Esophagus muscularis mucosa (tissue), 4 donors: ENCODE measurements around the gene TMPRSS2. TPM values are rescaled to one million over a fixed set of nuclear protein-coding genes. Genes with fewer than 3 reads are reported as not detected.

Experiments
- DNase-seq: peaks from one replicate; pipeline ENCODE4 v3.0.0-alpha.2; 2017; ENCODE audit errors: extremely low spot score
- H3K27ac ChIP-seq, 4 donors: fragments of 200-600 bp; sonication (generic); replicated peaks in 1 of 4; 1 replicate in 3 of 4; 2 replicates in 1 of 4; pipeline ENCODE4 v1.5.1; 2016 to 2019; ENCODE audit warnings: mild to moderate bottlenecking in 1 of 4
- H3K27me3 ChIP-seq, 4 donors: fragments of 200-600 bp; sonication (generic); one replicate each; pipeline versions ENCODE4 v1.5.1 to v1.6.0; 2016 to 2019
- H3K36me3 ChIP-seq, 4 donors: fragments of 200-600 bp; sonication (generic); one replicate each; pipeline ENCODE4 v1.5.1; 2016 to 2019
- H3K4me1 ChIP-seq, 4 donors: fragments of 200-600 bp; sonication (generic); one replicate each; pipeline ENCODE4 v1.5.1; 2016 to 2019
- H3K4me3 ChIP-seq, 4 donors: fragments of 200-600 bp; sonication (generic); 1 replicate in 2 of 4; 2 replicates in 2 of 4; pipeline ENCODE4 v1.5.1; 2016 to 2019; ENCODE audit warnings: mild to moderate bottlenecking in 4 of 4, moderate library complexity in 1 of 4
- H3K9me3 ChIP-seq, 4 donors: fragments of 200-600 bp; sonication (generic); 1 replicate in 3 of 4; 2 replicates in 1 of 4; pipeline ENCODE4 v1.5.1; 2016 to 2019
- EP300 ChIP-seq: sonication (generic); formaldehyde crosslinking; IDR thresholded peaks from one replicate; pipeline ENCODE4 v1.6.1; 2017; ENCODE audit warnings: antibody characterized with exemption
- POLR2A ChIP-seq: fragments of 450-650 bp; IDR thresholded peaks from one replicate; pipeline ENCODE4 v1.6.1; 2017; ENCODE audit warnings: antibody characterized with exemption, moderate library complexity, mild to moderate bottlenecking, low read depth
- POLR2AphosphoS5 ChIP-seq, 2 donors: sonication (generic); formaldehyde crosslinking; IDR thresholded peaks; one replicate each; pipeline ENCODE4 v1.6.1; 2017; ENCODE audit warnings: antibody characterized with exemption in 2 of 2
- WGBS: methylation state at CpG from one replicate; pipeline ENCODE4 v1.1.5; 2018; 5-methylcytosine and 5-hydroxymethylcytosine counted together
- intact Hi-C: fragments of 100-400 bp; cut with DNase I; formaldehyde crosslinking; loops from one replicate; pipeline ENCODE4 v1.15.1; 2023
- total RNA-seq, 4 donors: library from RNA; depleted of rRNA; stranded (reverse); fragments of >200 nt; gene quantifications; one replicate each; pipeline versions ENCODE4 v1.1.0 to v1.2.1, GENCODE V29; 2016
- TF ChIP-seq, protein P1 (sequence below), 3 experiments: fragments of 200-600 bp in 2 of 3; fragments of 450-650 bp in 1 of 3; sonication (generic) in 2 of 3; IDR thresholded peaks; one replicate each; pipeline ENCODE4 v1.5.1; 2017 to 2019; ENCODE audit warnings: antibody characterized with exemption in 3 of 3, mild to moderate bottlenecking in 2 of 3, moderate library complexity in 1 of 3

TMPRSS2 gene
- total RNA-seq, 4 donors from 2014 or later: 0.13 to 0.86 (median 0.42) TPM; not detected in 1

DNA sequence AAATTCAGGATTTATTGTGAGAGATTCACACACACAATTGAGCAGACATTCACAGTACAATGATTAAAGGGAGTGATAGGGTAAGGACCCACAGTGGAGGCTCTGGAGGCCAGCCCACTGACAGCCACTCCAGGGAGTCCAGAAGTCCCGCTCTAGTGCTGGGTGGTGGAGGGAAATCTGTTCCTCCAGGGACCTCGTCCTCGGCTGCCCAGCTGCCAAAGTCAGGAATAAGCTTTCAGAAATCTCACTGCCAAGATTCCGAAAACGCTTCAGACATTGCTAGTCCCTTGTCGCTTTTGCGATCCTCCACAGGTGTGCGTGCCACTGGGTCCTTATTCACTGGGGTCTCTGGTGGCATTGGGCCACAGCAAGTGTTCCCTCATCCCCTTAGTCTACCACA, 79.6 kb downstream of the TMPRSS2 start:
- intact Hi-C loops: no loop called here
- H3K4me3 ChIP-seq: no peak overlapping the region
- no peaks in the 10 kb centered on the region for H3K9me3 ChIP-seq
- DNase-seq: peak; percentile 66
- no peak overlapping the region for H3K27ac ChIP-seq
- WGBS: 95% methylated on average over 8 of the region's 8 CpGs
- H3K36me3 ChIP-seq: peaks cover 17 to 54% (median 27%) of the 10 kb centered on the region in 4 donors
- H3K27me3 ChIP-seq: no peaks in the 10 kb centered on the region
- peaks cover 4 to 30% (median 19%) of the 10 kb centered on the region in 4 donors for H3K4me1 ChIP-seq
- TF ChIP-seq POLR2A: no peak
- TF ChIP-seq, protein P1, sequence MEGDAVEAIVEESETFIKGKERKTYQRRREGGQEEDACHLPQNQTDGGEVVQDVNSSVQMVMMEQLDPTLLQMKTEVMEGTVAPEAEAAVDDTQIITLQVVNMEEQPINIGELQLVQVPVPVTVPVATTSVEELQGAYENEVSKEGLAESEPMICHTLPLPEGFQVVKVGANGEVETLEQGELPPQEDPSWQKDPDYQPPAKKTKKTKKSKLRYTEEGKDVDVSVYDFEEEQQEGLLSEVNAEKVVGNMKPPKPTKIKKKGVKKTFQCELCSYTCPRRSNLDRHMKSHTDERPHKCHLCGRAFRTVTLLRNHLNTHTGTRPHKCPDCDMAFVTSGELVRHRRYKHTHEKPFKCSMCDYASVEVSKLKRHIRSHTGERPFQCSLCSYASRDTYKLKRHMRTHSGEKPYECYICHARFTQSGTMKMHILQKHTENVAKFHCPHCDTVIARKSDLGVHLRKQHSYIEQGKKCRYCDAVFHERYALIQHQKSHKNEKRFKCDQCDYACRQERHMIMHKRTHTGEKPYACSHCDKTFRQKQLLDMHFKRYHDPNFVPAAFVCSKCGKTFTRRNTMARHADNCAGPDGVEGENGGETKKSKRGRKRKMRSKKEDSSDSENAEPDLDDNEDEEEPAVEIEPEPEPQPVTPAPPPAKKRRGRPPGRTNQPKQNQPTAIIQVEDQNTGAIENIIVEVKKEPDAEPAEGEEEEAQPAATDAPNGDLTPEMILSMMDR (IDR thresholded peaks at IDR 0.05): no peak
- TF ChIP-seq EP300: no peak
- no peak for TF ChIP-seq POLR2AphosphoS5 (IDR thresholded peaks at IDR 0.05)

DNA sequence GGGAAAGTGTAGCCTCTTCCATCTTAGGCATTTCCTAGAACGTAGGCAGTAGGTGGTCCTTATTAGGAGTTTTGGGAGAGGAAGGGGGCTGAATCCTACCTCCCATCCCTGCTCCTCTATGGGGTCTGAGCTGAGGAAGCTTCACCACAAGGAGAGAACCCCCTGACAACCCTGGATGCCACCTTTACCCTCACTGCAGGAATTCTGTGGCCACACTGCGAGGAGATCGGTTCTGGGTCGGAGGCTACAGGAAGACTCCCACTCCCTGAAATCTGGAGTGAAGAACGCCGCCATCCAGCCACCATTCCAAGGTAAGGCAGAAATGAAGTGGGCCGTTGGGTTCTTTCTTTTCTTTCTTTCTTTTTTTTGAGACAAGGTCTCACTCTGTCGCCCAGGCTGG, 80.4 kb downstream of the TMPRSS2 start:
- WGBS: 94% methylated on average over 8 of the region's 8 CpGs
- Histone ChIP-seq H3K36me3 (peaks cover 10 to 47% (median 20%) of the 10 kb centered on the region in 4 donors), H3K27ac (peak overlapping the region in 2 of 4 donors; percentile 76 to 83), H3K27me3 (no peaks in the 10 kb centered on the region), H3K4me1 (peaks cover 4 to 30% (median 19%) of the 10 kb centered on the region in 4 donors), H3K9me3 (no peaks in the 10 kb centered on the region), H3K4me3 (peak overlapping the region in 1 of 4 donors; percentile 73)
- TF ChIP-seq POLR2A: no peak
- TF ChIP-seq POLR2AphosphoS5 (IDR thresholded peaks at IDR 0.05): no peak
- TF ChIP-seq, protein P1 (IDR thresholded peaks at IDR 0.05): no peak
- no peak for TF ChIP-seq EP300
- intact Hi-C loops: no loop called here
- no peak for DNase-seq

DNA sequence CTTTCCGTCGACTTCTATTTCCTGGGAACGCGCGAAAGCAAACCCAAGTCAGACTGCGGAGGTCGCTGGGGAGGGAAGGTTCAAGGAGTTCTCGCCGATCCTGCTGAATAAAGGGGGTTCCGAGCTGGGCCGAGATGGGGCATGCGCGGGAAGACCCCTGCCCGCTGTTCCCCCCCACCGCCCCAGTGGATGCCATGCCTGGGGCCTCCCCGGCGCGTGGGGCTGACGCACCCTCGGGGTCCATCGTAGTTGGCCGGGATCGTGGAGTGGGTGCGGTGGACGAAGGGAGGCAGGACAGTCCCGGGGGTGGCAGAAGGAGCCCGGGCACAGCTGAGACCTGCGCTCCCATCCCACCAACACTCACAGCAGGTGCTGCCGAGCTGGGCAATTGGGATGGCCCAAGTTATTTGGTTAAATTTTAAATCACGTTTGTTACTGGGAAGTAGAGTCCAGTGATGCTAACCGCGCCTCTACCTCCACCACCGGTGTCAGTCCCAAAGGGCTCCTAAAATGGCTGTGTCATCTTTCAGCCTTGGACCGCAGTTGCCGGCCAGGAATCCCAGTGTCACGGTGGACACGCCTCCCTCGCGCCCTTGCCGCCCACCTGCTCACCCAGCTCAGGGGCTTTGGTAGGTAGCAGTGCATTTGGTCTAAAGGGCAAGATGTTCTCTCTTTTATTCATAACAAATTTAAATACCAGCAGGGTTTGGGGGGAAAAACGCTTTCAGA, 81.1 kb downstream of the TMPRSS2 start:
- H3K4me3 ChIP-seq: peak overlapping the region; percentile 73 to 77 (median 74)
- H3K9me3 ChIP-seq: no peaks in the 10 kb centered on the region
- peaks cover 4 to 31% (median 25%) of the 10 kb centered on the region in 4 donors for H3K4me1 ChIP-seq
- intact Hi-C loops: no loop called here
- WGBS: 27% methylated on average over 19 of the region's 41 CpGs
- peak overlapping the region; percentile 69 to 83 (median 76) for H3K27ac ChIP-seq
- TF ChIP-seq POLR2A: no peak
- TF ChIP-seq EP300: no peak
- no peak for TF ChIP-seq POLR2AphosphoS5 (IDR thresholded peaks at IDR 0.05)
- TF ChIP-seq, protein P1 (IDR thresholded peaks at IDR 0.05): no peak
- peaks cover 3 to 39% (median 15%) of the 10 kb centered on the region in 4 donors for H3K36me3 ChIP-seq
- H3K27me3 ChIP-seq: no peaks in the 10 kb centered on the region
- DNase-seq: peak; percentile 62

DNA sequence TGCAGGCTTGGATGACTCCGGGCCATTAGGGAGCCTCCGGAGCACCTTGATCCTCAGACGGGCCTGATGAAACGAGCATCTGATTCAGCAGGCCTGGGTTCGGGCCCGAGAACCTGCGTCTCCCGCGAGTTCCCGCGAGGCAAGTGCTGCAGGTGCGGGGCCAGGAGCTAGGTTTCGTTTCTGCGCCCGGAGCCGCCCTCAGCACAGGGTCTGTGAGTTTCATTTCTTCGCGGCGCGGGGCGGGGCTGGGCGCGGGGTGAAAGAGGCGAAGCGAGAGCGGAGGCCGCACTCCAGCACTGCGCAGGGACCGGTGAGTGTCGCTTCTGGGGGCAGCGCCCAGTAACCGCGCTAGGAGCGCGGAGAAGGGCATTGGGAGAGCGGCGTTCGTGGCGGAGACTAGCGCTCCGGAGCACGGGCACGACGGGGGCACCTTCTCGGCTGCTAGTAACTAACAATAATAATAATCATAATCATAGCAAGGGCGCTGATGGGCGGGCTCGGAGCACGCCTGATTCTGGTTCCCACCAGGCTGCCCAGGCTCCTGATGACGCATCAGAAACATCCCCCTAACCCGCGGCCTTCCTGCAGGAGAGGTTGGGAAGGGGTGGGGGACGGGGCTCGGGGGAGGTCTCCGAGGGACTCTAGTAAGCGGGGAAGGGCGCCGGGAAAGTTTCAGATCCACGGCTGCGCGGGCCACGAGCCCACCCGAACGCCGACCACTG, 81.8 kb downstream of the TMPRSS2 start, which contains the start of gene MX1:
MX1 (plus strand) TSS at position 286 of the 722 bp plus-strand sequence. CDS start 5,832 bp downstream, outside the sequence.
- Histone ChIP-seq H3K36me3 (peaks cover 0 to 32% (median 11%) of the 10 kb centered on the region in 4 donors), H3K9me3 (no peaks in the 10 kb centered on the region), H3K4me1 (peaks cover 4 to 37% (median 31%) of the 10 kb centered on the region in 4 donors), H3K4me3 (peak within 1 kb of the TSS; percentile 73 to 77 (median 74)), H3K27me3 (no peaks in the 10 kb centered on the region), H3K27ac (peak within 1 kb of the TSS; percentile 69 to 83 (median 76))
- intact Hi-C loops: no loop called here
- peak; percentile 93 for DNase-seq
- under 1% methylated on average over 31 of the region's 65 CpGs for WGBS
- TF ChIP-seq POLR2A (peak; percentile 17), POLR2AphosphoS5 (IDR thresholded peaks at IDR 0.05) (peak; percentile 78 to 83)
- TF ChIP-seq, protein P1 (IDR thresholded peaks at IDR 0.05): no peak
